IMR-90 (cell line): ENCODE data around the gene SERPINB5.

Experiments
- BHLHE40 ChIP-seq: fragments of 150-350 bp; IDR thresholded peaks from 2 replicates; pipeline ENCODE4 v1.6.1; 2016; ENCODE audit warnings: mild to moderate bottlenecking, low read depth, low read length
- CEBPB ChIP-seq: IDR thresholded peaks from 2 replicates; pipeline ENCODE4 v1.6.1; 2012; ENCODE audit warnings: low read depth, low read length, improper control_type of control experiment
- CHD1 ChIP-seq: IDR thresholded peaks from 2 replicates; pipeline ENCODE4 v1.6.1; 2012; ENCODE audit warnings: low read depth, low read length, improper control_type of control experiment
- FOS ChIP-seq: fragments of 150-350 bp; IDR thresholded peaks from 2 replicates; pipeline ENCODE4 v1.6.1; 2016; ENCODE audit warnings: low read depth, low read length
- MAFK ChIP-seq: IDR thresholded peaks from 2 replicates; pipeline ENCODE4 v1.6.1; 2012; ENCODE audit warnings: low read depth, low read length, improper control_type of control experiment
- MAZ ChIP-seq: IDR thresholded peaks from 2 replicates; pipeline ENCODE4 v1.6.1; 2012; ENCODE audit warnings: low read depth, mild to moderate bottlenecking, low read length, improper control_type of control experiment, moderate library complexity, borderline replicate concordance
- MXI1 ChIP-seq: IDR thresholded peaks from 2 replicates; pipeline ENCODE4 v1.6.1; 2012; ENCODE audit warnings: low read depth, mild to moderate bottlenecking, low read length, moderate library complexity, borderline replicate concordance
- NFE2L2 ChIP-seq: fragments of 150-350 bp; IDR thresholded peaks from 2 replicates; pipeline ENCODE4 v1.6.1; 2016; ENCODE audit warnings: low read depth, mild to moderate bottlenecking, low read length
- POLR2A ChIP-seq: IDR thresholded peaks from 2 replicates; pipeline ENCODE4 v1.6.1; 2012; ENCODE audit warnings: mild to moderate bottlenecking, low read depth, low read length
- RAD21 ChIP-seq: IDR thresholded peaks from 2 replicates; pipeline ENCODE4 v1.6.1; 2012; ENCODE audit warnings: low read length, improper control_type of control experiment
- RFX5 ChIP-seq: IDR thresholded peaks from 2 replicates; pipeline ENCODE4 v1.8.0; 2012; ENCODE audit warnings: low read depth, mild to moderate bottlenecking, low read length, moderate library complexity
- SMC3 ChIP-seq: fragments of 150-350 bp; IDR thresholded peaks from 2 replicates; pipeline ENCODE4 v1.6.1; 2016; ENCODE audit warnings: low read depth, mild to moderate bottlenecking, antibody characterized with exemption, low read length, moderate library complexity
- TF ChIP-seq, protein P1 (sequence below): conservative IDR thresholded peaks from 2 replicates; pipeline ENCODE4 v1.5.1; 2012; ENCODE audit warnings: mild to moderate bottlenecking, low read depth, low read length, improper control_type of control experiment
- TF ChIP-seq, protein P2 (sequence below): fragments of 150-350 bp; IDR thresholded peaks from 2 replicates; pipeline ENCODE4 v1.6.1; 2017; ENCODE audit warnings: mild to moderate bottlenecking, antibody characterized with exemption, low read length, low read depth

DNA sequence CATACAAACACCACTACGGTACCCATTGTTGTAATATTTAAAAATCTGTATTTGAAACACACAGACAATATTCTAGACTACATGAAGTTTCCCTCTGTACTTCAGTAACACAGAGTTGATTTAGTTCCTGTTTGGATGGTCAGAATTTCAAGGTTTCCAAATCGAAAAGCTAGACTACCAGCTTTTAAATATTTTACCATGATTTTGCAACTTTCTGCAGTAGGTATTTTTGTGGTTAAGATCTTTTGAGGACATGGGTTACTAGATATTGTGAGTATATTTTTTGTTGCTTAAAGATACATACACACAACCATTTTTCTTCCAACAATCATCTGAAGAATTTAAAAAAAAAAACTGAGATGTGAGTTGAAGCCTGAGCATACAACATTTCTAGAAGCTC lies 10.9 kb downstream of the SERPINB5 start:
- TF ChIP-seq MAZ (no peak), RAD21 (no peak), POLR2A (no peak), RFX5 (no peak), CEBPB (no peak), SMC3 (no peak), NFE2L2 (no peak), MAFK (no peak), CHD1 (no peak), FOS (no peak), BHLHE40 (no peak), MXI1 (no peak)
- TF ChIP-seq, protein P1, sequence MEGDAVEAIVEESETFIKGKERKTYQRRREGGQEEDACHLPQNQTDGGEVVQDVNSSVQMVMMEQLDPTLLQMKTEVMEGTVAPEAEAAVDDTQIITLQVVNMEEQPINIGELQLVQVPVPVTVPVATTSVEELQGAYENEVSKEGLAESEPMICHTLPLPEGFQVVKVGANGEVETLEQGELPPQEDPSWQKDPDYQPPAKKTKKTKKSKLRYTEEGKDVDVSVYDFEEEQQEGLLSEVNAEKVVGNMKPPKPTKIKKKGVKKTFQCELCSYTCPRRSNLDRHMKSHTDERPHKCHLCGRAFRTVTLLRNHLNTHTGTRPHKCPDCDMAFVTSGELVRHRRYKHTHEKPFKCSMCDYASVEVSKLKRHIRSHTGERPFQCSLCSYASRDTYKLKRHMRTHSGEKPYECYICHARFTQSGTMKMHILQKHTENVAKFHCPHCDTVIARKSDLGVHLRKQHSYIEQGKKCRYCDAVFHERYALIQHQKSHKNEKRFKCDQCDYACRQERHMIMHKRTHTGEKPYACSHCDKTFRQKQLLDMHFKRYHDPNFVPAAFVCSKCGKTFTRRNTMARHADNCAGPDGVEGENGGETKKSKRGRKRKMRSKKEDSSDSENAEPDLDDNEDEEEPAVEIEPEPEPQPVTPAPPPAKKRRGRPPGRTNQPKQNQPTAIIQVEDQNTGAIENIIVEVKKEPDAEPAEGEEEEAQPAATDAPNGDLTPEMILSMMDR = no peak
- TF ChIP-seq, protein P2, sequence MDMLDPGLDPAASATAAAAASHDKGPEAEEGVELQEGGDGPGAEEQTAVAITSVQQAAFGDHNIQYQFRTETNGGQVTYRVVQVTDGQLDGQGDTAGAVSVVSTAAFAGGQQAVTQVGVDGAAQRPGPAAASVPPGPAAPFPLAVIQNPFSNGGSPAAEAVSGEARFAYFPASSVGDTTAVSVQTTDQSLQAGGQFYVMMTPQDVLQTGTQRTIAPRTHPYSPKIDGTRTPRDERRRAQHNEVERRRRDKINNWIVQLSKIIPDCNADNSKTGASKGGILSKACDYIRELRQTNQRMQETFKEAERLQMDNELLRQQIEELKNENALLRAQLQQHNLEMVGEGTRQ = no peak
